Iris pigment epithelial cell (primary cell): ENCODE data around the gene KRTAP12-4.
"Not testable (repeated sequence)": the region's sequence is repeated elsewhere in the genome, so short reads cannot be mapped to it uniquely, and the experiment has no call there.

ENCODE experiments used
- DNase-seq: peaks from one replicate; pipeline ENCODE4 v3.0.0-alpha.2; 2011; ENCODE audit warnings: low read depth

Gene KRTAP12-4

DNA sequence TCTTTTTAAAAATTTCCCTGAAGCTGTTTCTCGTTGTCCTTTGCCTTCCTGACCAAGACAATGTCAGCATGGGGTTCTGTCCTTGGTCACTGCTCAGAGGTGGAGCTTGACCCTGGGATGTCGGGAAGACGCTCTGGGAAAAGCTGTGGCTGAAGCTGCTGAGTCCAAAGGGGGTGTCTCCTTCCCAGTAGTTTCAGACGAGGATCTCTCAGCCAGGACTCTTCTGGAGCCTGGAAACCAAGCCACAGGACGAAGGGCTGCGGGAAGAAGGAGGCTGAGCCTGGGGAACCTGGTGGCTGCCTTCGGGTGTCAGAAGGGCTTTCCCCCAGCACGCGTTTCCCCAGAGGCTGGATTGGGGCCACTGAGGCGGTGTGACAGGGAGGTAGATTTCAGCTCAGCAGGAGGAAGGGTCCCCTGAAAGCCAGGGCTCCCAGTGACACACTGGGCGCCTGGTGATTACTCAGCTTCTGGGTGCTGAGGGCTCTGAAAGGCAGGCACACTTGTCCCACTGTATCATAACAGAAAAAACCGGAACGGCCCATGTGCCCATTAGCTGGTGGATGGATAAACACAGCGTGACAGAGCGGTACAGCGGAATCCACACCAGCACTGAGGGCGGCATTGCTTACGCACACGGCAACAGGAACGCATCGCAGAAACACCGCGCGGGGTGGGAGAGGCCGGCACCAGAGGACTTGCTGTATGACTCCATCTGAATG is 32.5 kb upstream of the KRTAP12-4 start:
- no peak for DNase-seq

DNA sequence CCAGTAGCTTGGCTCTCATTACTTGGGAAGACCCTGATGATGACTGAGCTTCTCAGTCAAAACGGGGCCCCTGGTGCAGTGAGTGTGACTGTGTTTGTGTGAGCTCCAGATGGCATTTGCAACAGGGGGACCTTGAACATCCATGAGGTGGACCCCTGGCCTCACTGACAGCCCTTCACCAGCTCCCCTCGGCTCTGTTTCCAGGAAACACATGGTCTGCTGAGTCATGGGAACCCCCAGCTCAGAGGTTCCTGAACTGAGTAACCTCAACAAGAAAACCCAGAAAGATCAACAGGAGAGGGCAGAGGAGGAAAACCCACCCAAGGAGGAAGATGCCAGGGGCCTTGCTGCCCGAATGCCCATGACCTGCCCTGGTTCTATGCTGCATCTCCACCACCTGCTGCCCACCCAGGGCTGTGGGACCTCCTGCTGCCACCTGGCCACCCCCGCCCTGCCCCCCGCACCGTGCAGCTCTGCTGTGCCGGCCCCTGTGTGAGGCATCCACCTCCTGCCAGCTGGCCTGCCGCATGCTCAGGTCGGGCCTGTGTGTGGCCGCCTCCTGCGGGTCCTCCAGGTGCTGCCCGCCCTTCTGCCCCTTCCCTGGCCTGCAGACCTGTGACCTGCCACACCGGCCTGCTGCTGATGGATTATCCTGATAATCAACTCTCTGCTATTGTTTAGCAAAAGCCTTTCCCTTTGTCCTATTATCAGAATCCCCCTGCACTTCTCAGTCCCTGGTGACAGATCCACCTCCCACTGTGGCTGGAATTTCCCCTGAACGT is 31.7 kb upstream of the KRTAP12-4 start:
- DNase-seq = no peak

DNA sequence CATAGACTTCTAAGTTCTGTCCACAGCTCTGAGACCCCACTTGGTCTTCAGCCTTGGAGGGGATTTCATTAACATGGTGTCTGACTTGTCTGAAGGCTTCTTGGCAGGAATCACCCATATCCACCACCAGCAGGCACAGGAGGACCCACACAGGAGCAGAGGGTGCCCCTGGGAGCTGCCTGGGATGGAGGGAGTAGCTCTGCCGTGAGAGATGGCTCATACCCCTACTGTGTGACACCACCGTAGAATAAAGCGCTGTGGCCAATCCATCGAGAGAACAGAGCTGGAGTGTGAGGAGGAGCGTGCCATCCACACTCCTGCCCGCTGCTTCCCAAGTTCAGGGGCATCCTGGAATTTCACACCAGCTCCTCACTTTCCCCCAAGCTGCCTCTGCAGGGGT is 30.6 kb upstream of the KRTAP12-4 start:
- not testable (repeated sequence) for DNase-seq

DNA sequence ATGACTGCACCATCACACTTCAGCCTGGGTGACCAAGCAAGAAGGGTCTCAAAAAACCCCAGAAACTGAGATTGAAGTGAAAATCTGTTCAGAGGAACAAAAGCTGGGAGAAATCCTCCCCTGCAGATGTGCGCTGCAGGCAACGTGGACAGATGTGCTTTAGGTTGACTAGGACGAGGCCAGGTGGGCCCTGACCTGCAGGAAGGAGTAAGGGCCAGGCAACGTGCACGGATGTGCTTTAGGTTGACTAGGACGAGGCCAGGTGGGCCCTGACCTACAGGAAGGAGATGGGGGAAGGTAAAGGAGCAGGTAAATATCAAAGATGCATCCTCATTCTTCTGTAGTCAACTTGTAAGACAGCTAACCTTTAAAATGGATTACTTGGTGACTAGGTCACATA is 30.0 kb upstream of the KRTAP12-4 start:
- no peak for DNase-seq

DNA sequence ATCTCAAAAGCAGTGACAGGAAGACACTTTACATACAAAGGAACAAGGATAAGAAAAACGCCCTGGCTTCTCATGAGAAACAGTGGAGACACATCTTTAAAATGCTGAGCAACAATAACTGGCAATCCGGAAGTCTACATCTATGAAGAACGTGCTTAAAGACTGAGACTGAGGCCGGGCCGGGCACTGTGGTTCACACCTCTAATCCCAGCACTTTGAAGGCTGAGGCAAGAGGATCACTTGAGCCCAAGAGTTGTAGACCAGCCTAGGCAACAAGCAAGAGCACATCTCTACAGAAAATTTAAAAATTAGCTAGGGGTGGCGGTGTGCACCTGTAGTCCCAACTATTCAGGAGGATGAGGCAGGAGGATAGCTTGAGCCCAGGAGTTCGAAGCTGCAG is 29.6 kb upstream of the KRTAP12-4 start:
- DNase-seq = no peak

DNA sequence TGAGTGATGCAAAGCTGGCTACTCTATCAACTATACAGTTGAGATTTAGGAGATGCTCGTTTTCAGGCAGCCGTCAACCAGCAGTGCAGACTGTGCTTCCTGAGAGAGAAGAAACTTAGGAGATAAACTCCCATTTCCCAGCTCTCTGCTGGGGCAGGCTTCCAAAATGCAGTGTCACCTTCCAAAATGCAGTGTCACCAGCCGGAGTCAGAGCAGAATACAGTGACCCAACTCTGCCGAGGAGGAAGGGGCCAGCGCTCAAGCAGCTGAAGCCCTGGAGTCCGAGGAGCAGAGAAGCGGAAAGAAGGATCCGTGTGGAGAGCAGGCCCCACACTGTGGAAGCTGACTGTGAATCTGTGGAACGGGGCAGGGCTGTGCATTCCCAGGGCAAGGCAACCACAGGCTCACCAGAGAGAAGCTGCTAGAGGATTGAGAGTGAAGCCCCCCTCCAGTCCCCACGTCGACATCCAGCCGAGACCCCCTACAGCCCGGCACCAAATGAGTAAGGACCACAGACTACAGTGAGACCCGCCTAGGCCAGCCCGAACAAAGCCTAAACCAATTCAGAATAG is 28.2 kb upstream of the KRTAP12-4 start:
- no peak for DNase-seq

DNA sequence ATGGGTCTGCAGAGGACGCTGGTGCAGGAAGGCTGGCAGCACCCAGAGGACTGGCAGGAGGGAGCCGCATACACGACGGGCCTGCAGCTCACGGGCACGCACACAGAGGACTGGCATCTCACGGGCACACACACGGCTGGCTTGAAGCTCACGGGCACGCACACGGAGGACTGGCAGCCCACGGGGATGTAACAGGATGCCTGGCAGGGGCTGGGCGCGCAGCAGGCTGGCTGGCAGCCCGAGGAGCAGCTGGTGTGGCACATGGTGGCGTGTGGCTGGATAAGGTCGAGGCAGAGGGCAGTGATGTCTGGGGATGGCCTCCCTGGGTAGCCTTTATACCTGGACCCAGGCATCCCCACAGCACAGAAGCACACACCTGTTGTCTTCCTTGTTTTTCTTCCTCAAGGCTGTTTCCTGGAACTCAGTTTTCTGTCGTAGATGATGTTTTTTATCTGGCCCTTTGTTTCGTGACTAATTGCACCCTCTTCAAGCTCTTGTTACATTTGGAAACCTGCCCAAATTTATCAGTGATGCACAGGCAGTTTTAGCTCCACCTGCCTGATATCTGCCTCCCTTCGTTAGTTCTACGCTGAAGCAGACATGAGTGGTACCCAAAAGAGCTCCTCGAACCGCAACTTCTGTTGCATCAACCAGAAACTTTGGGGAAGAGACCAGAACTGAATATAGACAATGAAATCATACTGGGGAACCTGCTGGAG is 27.6 kb upstream of the KRTAP12-4 start, which contains the start of gene KRTAP12-1:
Gene KRTAP12-1, minus strand, starts transcription at position 303 of the 719 bp plus-strand sequence. Its CDS starts 40 bp downstream, at position 263.
- DNase-seq = no peak

DNA sequence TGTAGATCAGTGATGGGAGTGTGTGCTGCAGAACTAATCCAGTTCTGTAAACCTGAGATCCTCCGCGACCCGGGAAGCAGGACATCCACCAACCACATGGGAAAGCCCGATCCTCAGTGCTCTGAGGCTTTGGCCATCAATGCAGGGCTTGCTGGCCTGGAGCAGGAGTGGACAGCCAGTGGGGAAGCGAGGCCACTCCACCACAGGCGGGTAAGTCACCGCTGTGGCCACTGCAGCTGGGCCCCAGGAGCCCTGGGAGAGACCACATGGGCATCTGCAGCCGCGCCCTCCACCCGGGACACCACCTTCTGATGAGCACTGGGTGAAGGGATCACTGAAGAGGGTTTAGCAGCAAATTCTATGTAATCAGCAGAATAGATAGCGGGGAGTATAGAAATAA is 26.7 kb upstream of the KRTAP12-4 start:
- no peak for DNase-seq

DNA sequence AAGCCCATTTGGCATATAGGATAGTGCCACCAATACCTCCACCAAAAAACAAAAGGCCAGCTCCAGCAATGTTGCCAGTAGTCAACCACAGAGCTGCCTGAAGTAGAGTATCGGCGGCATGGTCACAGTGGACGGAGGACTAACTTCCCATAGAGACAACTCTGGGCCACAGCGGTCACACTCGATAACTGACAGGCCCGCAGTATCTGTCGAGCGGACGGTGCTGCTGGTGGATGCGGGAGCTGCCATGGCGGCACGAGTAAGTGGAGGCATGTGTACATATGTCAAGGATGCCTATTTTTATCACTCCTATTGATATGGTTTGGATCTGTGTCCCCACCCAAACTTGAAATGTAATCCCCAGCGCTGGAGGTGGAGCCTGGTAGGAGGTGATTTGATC is 23.4 kb upstream of the KRTAP12-4 start:
- DNase-seq = no peak

DNA sequence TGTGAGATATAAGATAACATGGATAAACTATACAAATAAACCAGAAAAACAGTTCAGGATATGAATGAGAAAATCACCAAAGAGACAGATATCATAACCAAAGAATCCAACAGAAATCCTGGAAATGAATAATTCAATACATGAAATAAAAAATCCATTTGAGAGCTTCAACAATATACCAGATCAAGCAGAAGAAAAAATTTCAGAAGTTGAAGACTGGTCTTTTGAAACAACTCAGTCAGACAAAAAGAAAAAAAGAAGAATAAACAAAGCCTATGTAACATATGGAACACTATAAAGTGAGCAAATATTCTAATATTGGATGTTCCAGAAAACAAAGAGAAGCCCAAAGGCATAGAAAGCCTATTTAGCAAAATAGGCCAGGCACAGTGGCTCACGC is 17.5 kb upstream of the KRTAP12-4 start:
- no peak for DNase-seq

DNA sequence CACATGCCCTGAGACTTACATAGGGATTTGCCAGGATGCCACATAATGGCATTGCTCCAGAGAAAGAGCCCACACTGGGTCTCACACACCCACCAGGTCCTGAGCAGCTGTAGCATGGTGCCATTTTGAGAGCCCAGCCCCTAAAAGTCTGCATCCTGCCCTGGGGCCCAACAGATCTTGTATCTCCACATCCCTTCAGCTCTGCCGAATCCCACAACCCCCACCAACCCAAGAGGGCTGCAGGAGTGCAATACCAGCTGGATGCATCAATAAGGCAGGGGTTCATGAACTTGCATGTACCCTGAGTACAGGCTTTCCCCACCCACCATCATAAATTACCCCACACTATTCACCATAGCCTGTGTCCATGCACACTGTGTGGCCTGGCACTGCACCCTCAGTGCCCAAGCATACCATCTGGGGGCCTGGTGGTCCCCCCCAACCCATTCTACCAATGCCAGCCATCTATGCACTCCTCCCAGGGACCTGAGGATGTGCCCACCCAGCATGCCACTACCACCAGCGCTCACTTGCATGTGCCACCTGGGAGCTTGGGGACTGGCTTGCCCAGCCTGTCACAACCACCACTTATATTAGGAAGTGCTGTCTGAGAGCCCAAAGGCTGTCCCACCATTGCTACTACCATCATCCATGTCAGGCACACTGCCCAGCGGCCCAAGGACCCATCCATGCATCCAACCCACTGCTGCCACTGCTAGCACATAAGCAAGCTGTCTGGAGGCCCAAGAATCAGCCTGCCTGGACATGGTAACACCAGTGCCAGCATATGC is 16.4 kb upstream of the KRTAP12-4 start:
- no peak for DNase-seq

DNA sequence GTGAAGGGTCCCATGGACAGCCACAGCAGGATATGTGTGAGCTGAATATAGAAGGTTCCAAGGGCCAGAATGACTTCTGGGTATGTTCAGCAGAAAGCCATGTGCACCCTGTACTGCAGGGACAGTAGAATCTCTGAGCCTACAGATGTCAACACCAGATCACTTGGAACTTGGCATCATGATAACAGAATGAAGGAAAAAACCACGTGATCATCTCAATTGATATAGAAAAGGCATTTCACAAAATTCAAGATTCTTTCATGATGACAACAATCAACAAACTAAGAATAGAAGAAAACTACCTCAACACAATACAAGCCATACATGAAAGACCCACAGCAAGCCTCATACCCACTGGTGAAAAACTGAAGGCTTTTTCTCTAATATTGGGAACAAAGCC is 13.2 kb upstream of the KRTAP12-4 start:
- DNase-seq = no peak

DNA sequence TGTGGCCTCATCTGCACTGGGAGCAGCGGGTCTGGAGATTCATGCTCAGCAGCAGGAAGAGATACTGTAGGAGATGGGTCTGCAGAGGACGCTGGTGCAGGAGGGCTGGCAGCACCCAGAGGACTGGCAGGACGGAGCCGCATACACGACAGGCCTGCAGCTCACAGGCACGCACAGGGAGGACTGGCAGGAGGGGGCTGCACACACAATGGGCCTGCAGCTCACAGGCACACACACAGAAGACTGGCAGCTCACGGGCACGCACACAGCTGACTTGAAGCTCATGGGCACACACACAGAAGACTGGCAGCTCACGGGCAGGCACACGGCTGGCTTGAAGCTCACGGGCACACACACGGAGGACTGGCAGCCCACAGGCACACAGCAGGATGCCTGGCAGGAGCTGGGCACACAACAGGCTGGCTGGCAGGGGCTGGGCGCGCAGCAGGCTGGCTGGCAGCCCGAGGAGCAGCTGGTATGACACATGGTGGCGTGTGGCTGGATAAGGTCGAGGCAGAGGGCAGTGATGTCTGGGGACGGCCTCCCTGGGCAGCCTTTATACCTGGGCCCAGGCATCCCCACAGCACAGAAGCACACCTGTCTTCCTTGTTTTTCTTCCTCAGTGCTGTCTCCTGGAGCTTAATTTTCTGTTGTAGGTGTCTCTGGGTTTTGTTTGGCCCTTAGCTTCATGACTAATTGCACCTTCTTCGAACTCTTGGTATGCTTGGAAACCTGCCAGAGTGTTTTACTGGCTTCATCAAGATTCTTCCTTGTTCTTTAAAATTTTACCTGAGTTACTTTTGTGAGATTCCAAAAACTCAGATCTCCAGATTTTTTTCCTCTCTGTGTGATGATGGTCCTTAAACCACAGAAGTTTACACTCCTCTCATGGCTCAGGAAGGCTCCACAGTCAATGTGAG is 12.2 kb upstream of the KRTAP12-4 start, which contains the start of gene KRTAP12-2:
Gene KRTAP12-2, minus strand, starts transcription at position 527 of the 920 bp plus-strand sequence. Its CDS starts 41 bp downstream, at position 486.
- no peak for DNase-seq

DNA sequence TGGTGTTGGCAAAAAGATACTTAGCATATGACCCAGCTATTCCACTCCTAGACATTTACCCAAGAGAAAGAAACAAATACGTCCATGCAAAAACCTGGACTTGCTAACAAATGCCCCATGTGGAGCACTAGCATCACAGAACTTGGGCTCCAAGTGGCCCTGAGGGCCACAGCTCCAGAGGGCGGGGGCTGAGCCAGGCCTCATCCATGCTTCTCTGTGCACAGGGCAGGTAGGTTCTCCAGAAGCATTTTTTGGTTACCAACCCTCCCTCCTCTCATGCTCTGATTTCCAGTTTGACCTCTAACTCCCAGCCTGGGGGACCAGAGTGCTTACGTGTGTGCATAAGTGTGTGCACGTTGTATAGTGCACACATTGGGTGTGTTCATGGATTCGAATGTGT is 10.2 kb upstream of the KRTAP12-4 start:
- DNase-seq = no peak

DNA sequence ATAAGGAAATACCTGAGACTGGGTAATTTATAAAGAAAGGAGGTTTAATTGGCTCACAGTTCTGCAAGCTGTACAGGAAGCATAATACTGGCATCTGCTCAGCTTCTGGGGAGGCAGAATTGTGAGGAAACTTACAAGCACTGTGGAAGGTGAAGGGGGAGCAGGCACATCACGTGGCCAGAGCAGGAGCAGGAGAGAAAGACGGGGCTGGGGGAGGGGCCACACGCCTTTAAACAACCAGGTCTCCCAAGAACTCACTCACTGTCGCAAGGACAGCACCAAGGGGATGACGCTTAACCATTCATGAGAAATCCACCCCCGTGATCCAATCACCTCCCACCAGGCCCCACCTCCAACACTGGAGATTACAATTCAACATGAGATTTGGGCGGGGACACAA is 7.1 kb upstream of the KRTAP12-4 start:
- DNase-seq = not testable (repeated sequence)

DNA sequence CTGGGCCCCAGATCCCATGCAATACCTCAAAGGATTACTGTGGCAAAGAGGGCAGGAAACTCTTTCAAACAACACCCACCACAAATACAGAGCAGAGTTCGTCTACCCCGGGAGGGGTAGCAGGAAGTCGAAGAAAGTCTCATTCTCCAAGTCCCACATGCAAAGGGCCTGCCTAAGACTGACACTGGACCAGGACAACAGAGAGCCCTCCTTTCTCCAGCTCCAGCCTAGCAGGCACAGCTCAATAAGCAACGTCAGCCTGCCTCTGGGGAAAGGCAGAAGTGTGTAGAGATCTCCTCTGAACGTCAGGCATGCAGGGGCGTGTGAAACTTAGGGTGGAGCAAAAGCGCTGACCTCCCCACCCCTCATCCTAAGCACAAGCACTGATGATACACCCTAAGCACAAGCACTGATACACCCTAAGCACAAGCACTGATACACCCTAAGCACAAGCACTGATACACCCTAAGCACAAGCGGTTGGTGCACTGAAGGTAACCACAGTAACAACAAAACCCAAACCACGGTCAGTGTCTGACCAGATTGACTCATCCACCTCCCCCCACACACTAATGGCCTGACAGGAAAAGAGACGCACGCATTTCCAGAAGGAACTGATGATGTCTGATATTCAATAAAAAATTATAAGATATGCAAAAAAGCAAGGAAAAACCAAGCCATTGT is 4.6 kb upstream of the KRTAP12-4 start:
- DNase-seq = no peak

DNA sequence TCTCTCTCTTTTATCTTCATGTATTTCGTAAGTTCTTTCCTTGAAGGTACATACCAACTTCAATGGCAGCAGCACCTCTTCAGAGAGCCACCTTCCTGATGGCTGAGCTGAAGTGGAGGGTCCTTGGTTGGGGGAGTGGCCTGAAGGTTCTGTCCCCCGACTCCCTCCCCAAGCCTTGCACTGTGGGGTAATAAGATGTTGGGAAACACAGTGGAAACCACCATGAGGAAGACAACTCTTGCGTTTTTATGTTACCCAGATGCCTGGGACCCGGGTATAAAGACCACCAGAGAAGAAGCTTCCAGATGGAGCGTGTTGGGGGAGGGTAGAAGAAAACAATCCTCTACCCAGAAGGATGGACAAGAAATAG is 4.1 kb upstream of the KRTAP12-4 start:
- no peak for DNase-seq

DNA sequence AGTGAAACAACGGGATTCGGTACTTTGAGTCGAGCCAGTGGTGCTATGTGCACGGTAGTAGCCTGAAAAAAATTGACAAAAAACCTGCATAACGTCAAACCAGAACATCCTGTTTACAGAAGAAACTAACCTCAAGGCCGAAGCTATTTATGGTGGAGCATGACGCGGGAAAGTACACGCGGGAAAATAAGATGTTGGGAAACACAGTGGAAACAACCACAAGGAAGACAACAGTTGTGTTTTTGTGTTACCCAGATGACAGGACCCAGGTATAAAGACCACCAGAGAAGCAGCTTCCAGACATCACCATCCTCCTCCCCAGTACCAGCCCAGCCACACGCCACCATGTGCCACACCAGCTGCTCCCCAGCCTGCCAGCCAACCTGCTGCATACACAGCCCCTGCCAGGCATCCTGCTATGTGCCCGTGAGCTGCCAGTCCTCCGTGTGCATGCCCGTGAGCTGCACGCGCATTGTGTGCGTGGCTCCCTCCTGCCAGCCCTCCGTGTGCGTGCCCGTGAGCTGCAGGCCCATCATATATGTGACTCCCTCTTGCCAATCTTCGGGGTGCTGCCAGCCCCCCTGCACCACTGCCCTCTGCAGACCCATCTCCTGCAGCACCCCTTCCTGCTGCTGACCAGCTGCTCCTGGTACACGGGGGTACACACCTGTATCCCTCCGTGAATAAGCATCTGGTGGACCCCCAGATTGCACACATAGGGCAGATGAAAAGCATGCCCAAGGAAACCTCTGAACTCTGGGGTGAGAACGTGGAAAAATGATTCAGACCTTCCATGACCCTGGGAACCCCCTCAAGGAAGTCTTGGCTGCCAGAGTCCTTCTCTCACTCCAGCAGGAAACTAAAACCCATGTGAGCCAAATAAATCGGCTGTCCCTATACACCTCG is 3.4 kb upstream of the KRTAP12-4 start, which contains the start of gene KRTAP12-3:
Gene KRTAP12-3, plus strand, starts transcription at position 298 of the 906 bp plus-strand sequence. Its CDS starts 48 bp downstream, at position 346.
- no peak for DNase-seq

DNA sequence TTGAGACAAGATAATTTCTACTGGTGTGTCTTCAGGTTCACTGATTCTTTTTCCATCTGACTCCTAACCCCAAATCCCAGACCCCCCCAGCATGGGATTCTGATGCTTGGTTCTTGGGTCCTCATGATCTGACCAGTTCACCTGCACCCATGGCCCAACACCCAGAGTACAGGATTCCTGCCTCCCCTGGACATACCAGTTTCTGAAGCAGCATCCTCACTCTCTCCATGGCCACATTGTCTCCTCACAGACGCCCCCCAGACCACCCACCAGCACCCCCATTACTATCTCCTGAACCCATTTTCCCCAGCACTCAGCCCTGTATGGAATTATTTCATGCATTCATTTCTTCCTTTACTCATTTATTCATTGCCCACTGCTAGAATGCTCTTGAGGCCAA is 2.4 kb upstream of the KRTAP12-4 start:
- DNase-seq = no peak
